Sciatic nerve (tissue), 1 donor: Measurements from ENCODE around the gene PLLP. TPM values are rescaled to one million over a fixed set of nuclear protein-coding genes. Genes with fewer than 3 reads are reported as not detected.

Experiments
- total RNA-seq: library from RNA; stranded (reverse); fragmentation: NEBNext Ultra II Directional; extraction: Animal tissue kit (Norgen Biotek cat#: 25700); gene quantifications from one replicate; pipeline ENCODE4 v1.2.1, GENCODE V29; 2021
- donor health status: DM: no; HTN: no; CAD: no.

Gene PLLP
- total RNA-seq, 1 donor from 2014 or later, result 121 TPM

Other genes starting within 250 kb of the PLLP start
- 44.7 TPM for gene CPNE2, start 192.1 kb downstream of the PLLP start, total RNA-seq
- gene PSME3IP1, start 98.6 kb downstream of the PLLP start, total RNA-seq, result 80.5 TPM
- gene RSPRY1, start 98.3 kb downstream of the PLLP start, total RNA-seq, result 26.3 TPM
- gene ARL2BP, start 39.4 kb downstream of the PLLP start, total RNA-seq, result 38.5 TPM
- 0.13 TPM for gene CCL22, start 74.1 kb upstream of the PLLP start, total RNA-seq
- 21.3 TPM for gene CX3CL1, start 87.8 kb upstream of the PLLP start, total RNA-seq
- not detected for gene CCL17, start 120.1 kb upstream of the PLLP start, total RNA-seq
- gene CIAPIN1, start 162.7 kb upstream of the PLLP start, total RNA-seq, result 28.1 TPM
- 31.2 TPM for gene COQ9, start 162.8 kb upstream of the PLLP start, total RNA-seq
- 42.6 TPM for gene POLR2C, start 178.0 kb upstream of the PLLP start, total RNA-seq
- gene DOK4, start 201.8 kb upstream of the PLLP start, total RNA-seq, result 22.6 TPM